OCI-LY7 (cell line): ENCODE data around the gene IRAK1.

ENCODE experiments used
- CTCF ChIP-seq: fragments of 200-600 bp; sonication (generic); conservative IDR thresholded peaks from 2 replicates; pipeline ENCODE4 v1.5.1; 2014; ENCODE audit warnings: mild to moderate bottlenecking, antibody characterized with exemption, low read length, moderate library complexity, mixed read lengths
- EZH2phosphoT487 ChIP-seq: fragments of 200-600 bp; sonication (generic); IDR thresholded peaks from 2 replicates; pipeline ENCODE4 v1.6.1; 2018; ENCODE audit warnings: low read depth, borderline replicate concordance, mild to moderate bottlenecking, mixed run types, antibody characterized with exemption, low read length, moderate library complexity, mixed read lengths

DNA sequence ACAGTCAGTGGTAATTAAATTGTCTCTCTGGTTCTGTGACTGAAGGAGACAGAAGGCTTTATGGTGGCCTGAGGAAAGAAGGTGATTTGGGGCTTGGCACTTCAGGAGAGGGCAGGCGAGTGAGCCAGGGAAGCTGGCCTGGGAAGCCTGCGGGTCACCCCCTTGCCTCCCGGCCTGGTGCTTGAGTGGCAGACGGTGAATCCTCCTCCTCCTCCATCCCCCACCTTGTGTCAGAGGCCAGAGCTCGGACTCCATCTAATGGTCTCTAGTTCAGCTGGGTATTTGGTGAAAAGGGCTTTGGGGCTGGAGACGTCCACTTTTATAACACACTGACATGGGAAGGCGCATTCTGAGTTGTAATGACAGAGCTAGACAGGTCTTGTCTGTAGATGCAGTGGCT is 38.5 kb downstream of the IRAK1 start:
- TF ChIP-seq CTCF (no peak), EZH2phosphoT487 (no peak)
